Measurements from ENCODE around the gene CAMSAP1.

Gene CAMSAP1

DNA sequence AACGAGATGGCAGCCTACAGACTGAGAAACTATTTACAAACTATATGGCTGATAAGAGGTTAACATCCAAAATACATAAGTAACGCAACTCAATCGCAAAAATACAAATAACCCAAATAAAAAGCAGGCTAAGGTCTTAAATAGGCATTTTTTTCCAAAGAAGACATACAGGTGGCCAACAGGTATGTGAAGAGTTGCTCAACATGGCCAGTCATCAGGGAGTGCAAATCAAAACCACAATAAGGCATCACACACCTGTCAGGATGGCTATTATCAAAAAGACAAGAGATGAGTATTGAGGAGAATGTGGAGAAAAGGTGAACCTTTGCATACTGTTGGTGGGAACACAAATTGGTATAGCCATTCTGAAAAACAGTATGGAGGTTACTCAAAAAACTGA is 73.5 kb downstream of the CAMSAP1 start:
- Histone ChIP-seq H3K4me3 (ENCODE audit: low read length) (no peak overlapping the region), H3K36me3 (ENCODE audit: control insufficient read depth, insufficient read depth, low read length) (no peaks in the 10 kb centered on the region), H2AK5ac (ENCODE audit: low read length) (no peak overlapping the region), H3K4me2 (ENCODE audit: low read length) (no peak overlapping the region), H4K8ac (ENCODE audit: low read depth, low read length) (no peak overlapping the region), H2BK5ac (ENCODE audit: low read length) (no peak overlapping the region), H2BK15ac (replicated peaks; ENCODE audit: low read depth) (no peak overlapping the region), H4K5ac (ENCODE audit: low read length) (no peak overlapping the region), H3K56ac (ENCODE audit: low read length) (no peak overlapping the region), H2BK120ac (ENCODE audit: low read depth, low read length) (no peak overlapping the region), H3K79me2 (ENCODE audit: control insufficient read depth, insufficient read depth, low read length) (peaks cover 5% of the 10 kb centered on the region), H3K9ac (ENCODE audit: low read length) (no peak overlapping the region), H3K18ac (ENCODE audit: low read length) (no peak overlapping the region), H3K27ac (ENCODE audit: low read depth, low read length) (no peak overlapping the region), H3K79me1 (ENCODE audit: low read length) (peaks cover 21% of the 10 kb centered on the region), H3K4me1 (ENCODE audit: control insufficient read depth, low read depth, low read length) (no peaks in the 10 kb centered on the region), H3K4ac (ENCODE audit: low read depth, low read length) (no peak overlapping the region), H3K23ac (ENCODE audit: low read length) (no peak overlapping the region), H3K27me3 (ENCODE audit: insufficient read depth, low read length, poor library complexity) (no peaks in the 10 kb centered on the region)
- no peak for DNase-seq
- WGBS (ENCODE audit: extremely low coverage, insufficient coverage, low lambda C conversion rate), result no CpG with 5 or more reads among the region's 3 CpGs

DNA sequence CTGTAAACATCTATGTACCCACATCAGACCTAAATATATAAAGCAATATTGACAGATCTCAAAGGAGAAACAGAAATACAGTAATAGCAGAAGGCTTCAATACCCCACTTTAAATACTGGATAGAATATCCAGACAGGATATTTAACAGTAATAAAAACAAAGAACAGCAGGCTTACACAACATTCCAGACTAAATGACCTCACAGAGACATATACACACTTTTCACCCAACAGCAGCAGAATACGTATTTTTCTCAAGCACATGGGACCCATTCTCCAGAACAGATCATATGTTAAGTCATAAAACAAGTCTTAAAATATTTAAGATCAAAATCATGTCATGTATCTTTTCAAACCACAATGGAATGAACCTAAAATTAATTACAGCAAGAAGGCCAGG is 76.8 kb downstream of the CAMSAP1 start:
- no peak overlapping the region for H2BK5ac ChIP-seq (ENCODE audit: low read length)
- peaks cover 15% of the 10 kb centered on the region for H3K79me1 ChIP-seq (ENCODE audit: low read length)
- no peak overlapping the region for H2BK120ac ChIP-seq (ENCODE audit: low read depth, low read length)
- no peaks in the 10 kb centered on the region for H3K27me3 ChIP-seq (ENCODE audit: insufficient read depth, low read length, poor library complexity)
- no peak overlapping the region for H3K4me2 ChIP-seq (ENCODE audit: low read length)
- no peak overlapping the region for H3K56ac ChIP-seq (ENCODE audit: low read length)
- H3K23ac ChIP-seq (ENCODE audit: low read length), result no peak overlapping the region
- H4K8ac ChIP-seq (ENCODE audit: low read depth, low read length), result no peak overlapping the region
- DNase-seq, result no peak
- no CpG with 5 or more reads among the region's 1 CpG for WGBS (ENCODE audit: extremely low coverage, insufficient coverage, low lambda C conversion rate)
- H3K36me3 ChIP-seq (ENCODE audit: control insufficient read depth, insufficient read depth, low read length), result no peaks in the 10 kb centered on the region
- H3K4me3 ChIP-seq (ENCODE audit: low read length), result no peak overlapping the region
- H3K79me2 ChIP-seq (ENCODE audit: control insufficient read depth, insufficient read depth, low read length), result peaks cover 5% of the 10 kb centered on the region
- H4K5ac ChIP-seq (ENCODE audit: low read length), result no peak overlapping the region
- no peaks in the 10 kb centered on the region for H3K4me1 ChIP-seq (ENCODE audit: control insufficient read depth, low read depth, low read length)
- H3K4ac ChIP-seq (ENCODE audit: low read depth, low read length), result no peak overlapping the region
- no peak overlapping the region for H3K18ac ChIP-seq (ENCODE audit: low read length)
- no peak overlapping the region for H3K27ac ChIP-seq (ENCODE audit: low read depth, low read length)
- no peak overlapping the region for H3K9ac ChIP-seq (ENCODE audit: low read length)
- no peak overlapping the region for H2AK5ac ChIP-seq (ENCODE audit: low read length)
- no peak overlapping the region for H2BK15ac ChIP-seq (replicated peaks; ENCODE audit: low read depth)

DNA sequence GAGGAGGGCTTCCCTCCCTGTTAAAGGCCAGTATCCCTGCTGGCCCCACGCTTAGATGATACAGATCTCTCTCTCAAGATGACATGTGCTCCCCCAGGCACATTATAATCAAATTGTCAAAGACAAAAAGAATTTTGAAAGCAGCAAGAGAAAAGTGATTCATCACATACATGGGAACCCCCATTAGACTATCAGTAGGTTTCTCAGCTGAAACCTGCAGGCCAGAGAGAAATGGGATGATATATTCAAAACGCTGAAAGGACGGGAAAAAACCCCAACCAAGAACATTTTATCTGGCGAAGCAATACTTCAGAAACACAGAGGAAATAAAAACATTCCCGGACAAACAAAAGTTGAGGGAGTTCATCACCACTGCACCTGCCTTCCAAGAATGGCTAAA is 78.7 kb downstream of the CAMSAP1 start:
- Histone ChIP-seq H4K8ac (ENCODE audit: low read depth, low read length) (no peak overlapping the region), H3K27ac (ENCODE audit: low read depth, low read length) (no peak overlapping the region), H3K79me1 (ENCODE audit: low read length) (peaks cover 11% of the 10 kb centered on the region), H3K23ac (ENCODE audit: low read length) (no peak overlapping the region), H3K4me3 (ENCODE audit: low read length) (no peak overlapping the region), H3K79me2 (ENCODE audit: control insufficient read depth, insufficient read depth, low read length) (peaks cover 5% of the 10 kb centered on the region), H3K4me1 (ENCODE audit: control insufficient read depth, low read depth, low read length) (no peaks in the 10 kb centered on the region), H3K36me3 (ENCODE audit: control insufficient read depth, insufficient read depth, low read length) (peaks cover under 1% of the 10 kb centered on the region), H2BK5ac (ENCODE audit: low read length) (no peak overlapping the region), H2BK15ac (replicated peaks; ENCODE audit: low read depth) (no peak overlapping the region), H3K4me2 (ENCODE audit: low read length) (no peak overlapping the region), H3K56ac (ENCODE audit: low read length) (no peak overlapping the region), H2AK5ac (ENCODE audit: low read length) (no peak overlapping the region), H2BK120ac (ENCODE audit: low read depth, low read length) (no peak overlapping the region), H3K27me3 (ENCODE audit: insufficient read depth, low read length, poor library complexity) (no peaks in the 10 kb centered on the region), H3K18ac (ENCODE audit: low read length) (no peak overlapping the region), H3K9ac (ENCODE audit: low read length) (no peak overlapping the region), H3K4ac (ENCODE audit: low read depth, low read length) (no peak overlapping the region), H4K5ac (ENCODE audit: low read length) (no peak overlapping the region)
- DNase-seq, result no peak
- WGBS (ENCODE audit: extremely low coverage, insufficient coverage, low lambda C conversion rate), result no CpG with 5 or more reads among the region's 5 CpGs

- peaks cover 4% of the 10 kb centered on the region for H3K36me3 ChIP-seq (ENCODE audit: control insufficient read depth, insufficient read depth, low read length)
- WGBS (ENCODE audit: extremely low coverage, insufficient coverage, low lambda C conversion rate), result no CpG with 5 or more reads among the region's 13 CpGs
- H3K23ac ChIP-seq (ENCODE audit: low read length), result no peak overlapping the region
- peaks cover 11% of the 10 kb centered on the region for H3K79me1 ChIP-seq (ENCODE audit: low read length)
- no peak for DNase-seq
- H2BK5ac ChIP-seq (ENCODE audit: low read length), result no peak overlapping the region
- no peaks in the 10 kb centered on the region for H3K27me3 ChIP-seq (ENCODE audit: insufficient read depth, low read length, poor library complexity)
- H3K56ac ChIP-seq (ENCODE audit: low read length), result no peak overlapping the region
- no peak overlapping the region for H3K4me2 ChIP-seq (ENCODE audit: low read length)
- H2BK15ac ChIP-seq (replicated peaks; ENCODE audit: low read depth), result no peak overlapping the region
- no peak overlapping the region for H4K8ac ChIP-seq (ENCODE audit: low read depth, low read length)
- no peak overlapping the region for H2AK5ac ChIP-seq (ENCODE audit: low read length)
- H3K79me2 ChIP-seq (ENCODE audit: control insufficient read depth, insufficient read depth, low read length), result peaks cover 5% of the 10 kb centered on the region
- no peak overlapping the region for H3K4ac ChIP-seq (ENCODE audit: low read depth, low read length)
- H3K4me3 ChIP-seq (ENCODE audit: low read length), result no peak overlapping the region
- H3K9ac ChIP-seq (ENCODE audit: low read length), result no peak overlapping the region
- H4K5ac ChIP-seq (ENCODE audit: low read length), result no peak overlapping the region
- H3K18ac ChIP-seq (ENCODE audit: low read length), result no peak overlapping the region
- H3K4me1 ChIP-seq (ENCODE audit: control insufficient read depth, low read depth, low read length), result no peaks in the 10 kb centered on the region
- H2BK120ac ChIP-seq (ENCODE audit: low read depth, low read length), result no peak overlapping the region
- H3K27ac ChIP-seq (ENCODE audit: low read depth, low read length), result no peak overlapping the region
Observed at GRCh38 chr9:135827866-135828580, 79.3 kb downstream of the CAMSAP1 start.

- Histone ChIP-seq H3K4ac (ENCODE audit: low read depth, low read length) (no peak overlapping the region), H3K4me1 (ENCODE audit: control insufficient read depth, low read depth, low read length) (no peaks in the 10 kb centered on the region), H2BK5ac (ENCODE audit: low read length) (no peak overlapping the region), H2BK120ac (ENCODE audit: low read depth, low read length) (no peak overlapping the region), H3K9ac (ENCODE audit: low read length) (no peak overlapping the region), H2BK15ac (replicated peaks; ENCODE audit: low read depth) (no peak overlapping the region), H4K8ac (ENCODE audit: low read depth, low read length) (no peak overlapping the region), H3K4me2 (ENCODE audit: low read length) (no peak overlapping the region), H2AK5ac (ENCODE audit: low read length) (no peak overlapping the region), H3K27me3 (ENCODE audit: insufficient read depth, low read length, poor library complexity) (no peaks in the 10 kb centered on the region), H3K79me1 (ENCODE audit: low read length) (peaks cover 11% of the 10 kb centered on the region), H4K5ac (ENCODE audit: low read length) (no peak overlapping the region), H3K79me2 (ENCODE audit: control insufficient read depth, insufficient read depth, low read length) (peaks cover 5% of the 10 kb centered on the region), H3K56ac (ENCODE audit: low read length) (no peak overlapping the region), H3K27ac (ENCODE audit: low read depth, low read length) (no peak overlapping the region), H3K4me3 (ENCODE audit: low read length) (no peak overlapping the region), H3K18ac (ENCODE audit: low read length) (no peak overlapping the region), H3K23ac (ENCODE audit: low read length) (no peak overlapping the region), H3K36me3 (ENCODE audit: control insufficient read depth, insufficient read depth, low read length) (peaks cover 10% of the 10 kb centered on the region)
- no CpG with 5 or more reads among the region's 12 CpGs for WGBS (ENCODE audit: extremely low coverage, insufficient coverage, low lambda C conversion rate)
- no peak for DNase-seq
Observed at GRCh38 chr9:135827301-135827700, 80.0 kb downstream of the CAMSAP1 start.

DNA sequence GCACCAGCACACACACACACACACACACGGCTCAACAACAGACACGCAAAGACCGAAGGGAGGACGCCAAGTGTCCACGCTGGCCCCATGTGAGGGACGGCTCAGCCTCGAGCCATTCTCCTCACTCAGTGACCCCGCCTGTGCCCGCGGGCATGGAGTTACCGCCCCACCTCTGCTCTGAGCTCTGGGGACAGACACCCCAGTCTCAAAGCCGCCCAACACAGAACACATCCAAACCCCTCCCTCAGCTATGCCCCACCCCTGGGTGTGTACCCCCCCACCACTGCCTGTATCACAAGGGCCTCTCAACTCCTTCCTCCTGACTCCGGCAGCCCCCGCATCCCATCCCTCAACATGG is 81.2 kb downstream of the CAMSAP1 start:
- Histone ChIP-seq H2BK5ac (ENCODE audit: low read length) (no peak overlapping the region), H4K8ac (ENCODE audit: low read depth, low read length) (no peak overlapping the region), H3K36me3 (ENCODE audit: control insufficient read depth, insufficient read depth, low read length) (peaks cover 10% of the 10 kb centered on the region), H2AK5ac (ENCODE audit: low read length) (no peak overlapping the region), H3K27me3 (ENCODE audit: insufficient read depth, low read length, poor library complexity) (no peaks in the 10 kb centered on the region), H3K27ac (ENCODE audit: low read depth, low read length) (no peak overlapping the region), H3K4me1 (ENCODE audit: control insufficient read depth, low read depth, low read length) (no peaks in the 10 kb centered on the region), H3K23ac (ENCODE audit: low read length) (no peak overlapping the region), H2BK15ac (replicated peaks; ENCODE audit: low read depth) (no peak overlapping the region), H4K5ac (ENCODE audit: low read length) (no peak overlapping the region), H3K79me1 (ENCODE audit: low read length) (peaks cover 9% of the 10 kb centered on the region), H3K4me3 (ENCODE audit: low read length) (no peak overlapping the region), H3K4me2 (ENCODE audit: low read length) (no peak overlapping the region), H3K18ac (ENCODE audit: low read length) (no peak overlapping the region), H3K56ac (ENCODE audit: low read length) (no peak overlapping the region), H3K79me2 (ENCODE audit: control insufficient read depth, insufficient read depth, low read length) (peaks cover 5% of the 10 kb centered on the region), H2BK120ac (ENCODE audit: low read depth, low read length) (no peak overlapping the region), H3K4ac (ENCODE audit: low read depth, low read length) (no peak overlapping the region), H3K9ac (ENCODE audit: low read length) (no peak overlapping the region)
- whole genome bisulfite sequencing (ENCODE audit: extremely low coverage, insufficient coverage, low lambda C conversion rate), result no CpG with 5 or more reads among the region's 14 CpGs
- DNase-seq, result no peak
